ENCODE measurements around the gene EML2. TPM values are rescaled to one million over a fixed set of nuclear protein-coding genes. Genes with fewer than 3 reads are reported as not detected.
"Not testable (repeated sequence)": the region's sequence is repeated elsewhere in the genome, so short reads cannot be mapped to it uniquely, and the experiment has no call there.

EML2 gene, protein sequence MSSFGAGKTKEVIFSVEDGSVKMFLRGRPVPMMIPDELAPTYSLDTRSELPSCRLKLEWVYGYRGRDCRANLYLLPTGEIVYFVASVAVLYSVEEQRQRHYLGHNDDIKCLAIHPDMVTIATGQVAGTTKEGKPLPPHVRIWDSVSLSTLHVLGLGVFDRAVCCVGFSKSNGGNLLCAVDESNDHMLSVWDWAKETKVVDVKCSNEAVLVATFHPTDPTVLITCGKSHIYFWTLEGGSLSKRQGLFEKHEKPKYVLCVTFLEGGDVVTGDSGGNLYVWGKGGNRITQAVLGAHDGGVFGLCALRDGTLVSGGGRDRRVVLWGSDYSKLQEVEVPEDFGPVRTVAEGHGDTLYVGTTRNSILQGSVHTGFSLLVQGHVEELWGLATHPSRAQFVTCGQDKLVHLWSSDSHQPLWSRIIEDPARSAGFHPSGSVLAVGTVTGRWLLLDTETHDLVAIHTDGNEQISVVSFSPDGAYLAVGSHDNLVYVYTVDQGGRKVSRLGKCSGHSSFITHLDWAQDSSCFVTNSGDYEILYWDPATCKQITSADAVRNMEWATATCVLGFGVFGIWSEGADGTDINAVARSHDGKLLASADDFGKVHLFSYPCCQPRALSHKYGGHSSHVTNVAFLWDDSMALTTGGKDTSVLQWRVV
- total RNA-seq (2022), result 93.7 and 94.0 TPM in 2 replicates
- Bru-seq, nascent RNA, result percentile 58 among the genes with signal in this experiment
- percentile 71 among the genes with signal in this experiment for BruChase-seq, experiment 1, labeled RNA remaining after a 6-hour chase
- percentile 68 among the genes with signal in this experiment for BruChase-seq, experiment 2, labeled RNA remaining after a 2-hour chase
- long read RNA-seq, partial matches to known transcripts, result 3 of 15 reads
- long read RNA-seq, other reads (novel, unspliced or antisense), result 12 of 15 reads

DNA sequence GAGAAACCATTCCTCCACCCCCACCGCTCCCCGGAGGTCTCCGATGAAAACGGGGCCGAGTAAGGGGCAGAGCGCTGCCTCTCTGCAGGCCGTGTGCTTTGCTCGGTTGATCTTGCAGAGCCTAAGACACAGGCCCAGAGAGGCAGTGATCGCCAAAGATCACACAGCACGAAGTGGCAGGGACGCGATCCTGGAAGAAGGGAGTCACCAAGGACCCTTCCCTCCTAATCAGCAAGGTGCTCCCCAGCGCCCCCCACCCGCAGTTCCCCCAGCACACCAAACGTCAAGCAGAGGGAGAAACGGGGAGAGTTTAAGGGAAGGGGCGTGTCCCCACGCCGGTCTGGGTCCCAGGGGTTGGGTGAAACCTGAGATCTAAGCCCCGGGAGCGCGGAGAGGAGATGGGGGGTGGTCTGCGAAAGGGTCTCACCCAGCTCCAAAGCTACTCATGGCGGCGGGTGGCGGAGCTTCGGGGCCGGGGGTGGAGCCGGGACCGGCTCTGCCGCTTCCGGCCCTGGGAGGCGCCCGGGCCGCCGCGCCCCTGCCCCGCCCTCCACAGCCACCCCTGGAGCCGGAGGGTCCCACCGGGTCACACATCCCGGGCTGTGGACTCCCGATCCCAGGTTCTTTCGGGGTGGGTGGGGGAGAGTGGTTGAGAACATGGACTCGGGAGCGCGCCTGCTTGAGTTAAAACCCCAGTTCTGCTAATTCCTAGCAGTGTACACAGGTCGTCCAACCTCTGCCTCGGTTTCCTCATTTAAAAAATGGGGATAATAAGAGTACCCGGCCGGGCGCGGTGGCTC lies at the start of gene EML2:
Gene EML2 (minus strand): TSS at position 468 of the 800 bp plus-strand sequence. CDS start 21 bp downstream, at position 447.
- peaks cover 10% of the 10 kb centered on the region for H3K27me3 Mint-ChIP-seq (ENCODE audit: unreplicated experiment)
- CTCF ChIA-PET, result interaction anchor here (0.6 to 1.0 kb wide), 6 partner anchors 9 to 59 kb away, joined by 3 to 4 read pairs (median 4); no protein-coding TSS in a partner anchor
- H3K4me1 Mint-ChIP-seq (ENCODE audit: low read depth, unreplicated experiment), result peaks cover 45% of the 10 kb centered on the region
- no TSS peak for BruUV-seq (replicated peaks)
- intact Hi-C loops (cut with micrococcal nuclease; ENCODE audit: unreplicated experiment), result no loop called here
- peaks cover 7% of the 10 kb centered on the region for H3K9me3 Mint-ChIP-seq (ENCODE audit: low read depth, unreplicated experiment)
- peak within 1 kb of the TSS; percentile 70 for H3K27ac Mint-ChIP-seq (ENCODE audit: unreplicated experiment)
- peak; percentile 80 for DNase-seq
- H3K36me3 Mint-ChIP-seq (ENCODE audit: insufficient read depth, unreplicated experiment), result peaks cover 66% of the 10 kb centered on the region
- TF ChIP-seq, protein P1, sequence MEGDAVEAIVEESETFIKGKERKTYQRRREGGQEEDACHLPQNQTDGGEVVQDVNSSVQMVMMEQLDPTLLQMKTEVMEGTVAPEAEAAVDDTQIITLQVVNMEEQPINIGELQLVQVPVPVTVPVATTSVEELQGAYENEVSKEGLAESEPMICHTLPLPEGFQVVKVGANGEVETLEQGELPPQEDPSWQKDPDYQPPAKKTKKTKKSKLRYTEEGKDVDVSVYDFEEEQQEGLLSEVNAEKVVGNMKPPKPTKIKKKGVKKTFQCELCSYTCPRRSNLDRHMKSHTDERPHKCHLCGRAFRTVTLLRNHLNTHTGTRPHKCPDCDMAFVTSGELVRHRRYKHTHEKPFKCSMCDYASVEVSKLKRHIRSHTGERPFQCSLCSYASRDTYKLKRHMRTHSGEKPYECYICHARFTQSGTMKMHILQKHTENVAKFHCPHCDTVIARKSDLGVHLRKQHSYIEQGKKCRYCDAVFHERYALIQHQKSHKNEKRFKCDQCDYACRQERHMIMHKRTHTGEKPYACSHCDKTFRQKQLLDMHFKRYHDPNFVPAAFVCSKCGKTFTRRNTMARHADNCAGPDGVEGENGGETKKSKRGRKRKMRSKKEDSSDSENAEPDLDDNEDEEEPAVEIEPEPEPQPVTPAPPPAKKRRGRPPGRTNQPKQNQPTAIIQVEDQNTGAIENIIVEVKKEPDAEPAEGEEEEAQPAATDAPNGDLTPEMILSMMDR (IDR thresholded peaks at IDR 0.05; ENCODE audit: unreplicated experiment), result peak; percentile 62
- H3K4me3 Mint-ChIP-seq (ENCODE audit: low read depth, unreplicated experiment), result peak within 1 kb of the TSS; percentile 77

DNA sequence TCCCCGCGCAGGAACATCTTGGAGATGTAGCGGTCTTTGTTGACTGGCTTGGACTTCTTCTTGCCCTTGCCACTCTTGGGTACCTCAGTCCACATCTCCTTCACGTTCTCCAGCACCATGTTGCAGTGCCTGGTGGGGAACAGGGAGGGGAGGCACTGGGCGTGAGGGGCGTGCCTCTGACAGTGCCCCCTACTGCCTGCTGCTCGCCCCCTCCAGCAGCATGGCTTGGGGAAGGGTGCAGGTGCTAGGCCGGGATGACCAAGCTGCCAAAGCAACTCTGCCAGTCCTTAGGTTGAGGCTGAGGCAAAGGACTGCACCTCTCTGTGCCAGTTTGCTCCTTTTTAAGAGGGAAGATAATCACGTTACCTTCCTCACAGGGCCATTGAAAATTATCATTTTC lies 48.4 kb upstream of the EML2 start:
- H3K9me3 Mint-ChIP-seq (ENCODE audit: low read depth, unreplicated experiment), result no peaks in the 10 kb centered on the region
- intact Hi-C loops (cut with micrococcal nuclease; ENCODE audit: unreplicated experiment), result no loop called here
- CTCF ChIA-PET, result interaction anchor here (0.6 kb wide), 1 partner anchor 8 kb away, joined by 3 read pairs; no protein-coding TSS in a partner anchor
- peaks cover 78% of the 10 kb centered on the region for H3K36me3 Mint-ChIP-seq (ENCODE audit: insufficient read depth, unreplicated experiment)
- DNase-seq, result no peak
- H3K27ac Mint-ChIP-seq (ENCODE audit: unreplicated experiment), result no peak overlapping the region
- TF ChIP-seq, protein P1 (IDR thresholded peaks at IDR 0.05; ENCODE audit: unreplicated experiment), result no peak
- no peak overlapping the region for H3K4me3 Mint-ChIP-seq (ENCODE audit: low read depth, unreplicated experiment)
- H3K27me3 Mint-ChIP-seq (ENCODE audit: unreplicated experiment), result no peaks in the 10 kb centered on the region
- no peaks in the 10 kb centered on the region for H3K4me1 Mint-ChIP-seq (ENCODE audit: low read depth, unreplicated experiment)
- no TSS peak for BruUV-seq (replicated peaks)

DNA sequence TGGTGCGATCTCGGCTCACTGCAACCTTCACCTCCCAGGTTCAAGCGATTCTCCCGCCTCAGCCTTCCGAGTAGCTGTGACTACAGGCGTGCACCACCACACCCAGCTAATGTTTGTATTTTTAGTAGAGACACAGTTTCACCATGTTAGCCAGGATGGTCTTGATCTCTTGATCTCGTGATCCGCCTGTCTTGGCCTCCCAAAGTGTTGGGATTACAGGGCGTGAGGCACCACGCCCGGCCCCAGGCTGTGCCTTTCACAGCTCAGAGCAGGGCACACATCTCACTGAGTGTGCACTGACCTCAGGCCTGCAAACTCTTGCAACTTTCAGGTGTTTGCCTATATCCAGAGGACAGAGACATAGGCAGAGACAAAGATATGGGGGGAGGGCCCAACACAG lies 45.8 kb upstream of the EML2 start:
- DNase-seq; CTCF ChIA-PET; H3K27me3 Mint-ChIP-seq (ENCODE audit: unreplicated experiment); intact Hi-C loops (cut with micrococcal nuclease; ENCODE audit: unreplicated experiment); BruUV-seq (replicated peaks); H3K27ac Mint-ChIP-seq (ENCODE audit: unreplicated experiment); H3K4me3 Mint-ChIP-seq (ENCODE audit: low read depth, unreplicated experiment); H3K4me1 Mint-ChIP-seq (ENCODE audit: low read depth, unreplicated experiment); H3K9me3 Mint-ChIP-seq (ENCODE audit: low read depth, unreplicated experiment): not testable (repeated sequence)
- peaks cover 70% of the 10 kb centered on the region for H3K36me3 Mint-ChIP-seq (ENCODE audit: insufficient read depth, unreplicated experiment)

DNA sequence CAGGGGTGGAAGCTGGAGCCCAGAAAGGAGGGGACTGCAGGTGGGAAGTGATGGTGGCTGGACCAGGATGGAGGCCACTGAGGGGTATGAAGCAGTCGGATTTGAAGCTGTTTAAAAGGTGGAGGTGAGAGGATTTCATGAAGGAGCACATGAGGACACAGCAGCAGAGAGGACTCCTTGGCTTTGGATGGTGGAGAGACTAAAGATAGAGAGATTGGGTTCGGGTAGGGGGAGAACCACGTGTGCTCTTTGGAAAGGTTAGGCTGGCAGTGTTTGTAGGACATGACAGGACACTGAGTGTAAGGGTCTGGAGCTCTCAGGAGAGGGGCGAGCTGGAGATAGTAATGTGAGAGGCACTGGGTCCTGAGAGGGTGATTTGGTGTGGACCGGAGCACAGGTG lies 43.7 kb upstream of the EML2 start:
- no TSS peak for BruUV-seq (replicated peaks)
- Mint-ChIP-seq H3K9me3 (ENCODE audit: low read depth, unreplicated experiment) (no peaks in the 10 kb centered on the region), H3K4me3 (ENCODE audit: low read depth, unreplicated experiment) (no peak overlapping the region), H3K27ac (ENCODE audit: unreplicated experiment) (peak overlapping the region; percentile 65), H3K4me1 (ENCODE audit: low read depth, unreplicated experiment) (peaks cover 8% of the 10 kb centered on the region), H3K36me3 (ENCODE audit: insufficient read depth, unreplicated experiment) (peaks cover 72% of the 10 kb centered on the region), H3K27me3 (ENCODE audit: unreplicated experiment) (no peaks in the 10 kb centered on the region)
- intact Hi-C loops (cut with micrococcal nuclease; ENCODE audit: unreplicated experiment), result no loop called here
- TF ChIP-seq, protein P1 (IDR thresholded peaks at IDR 0.05; ENCODE audit: unreplicated experiment), result no peak
- DNase-seq, result no peak
- CTCF ChIA-PET, result interaction anchor here (0.5 to 2.5 kb wide), 3 partner anchors 7 to 39 kb away, joined by 3 to 17 read pairs (median 4); partner anchors contain the start of genes QPCTL and SNRPD2

Data from Calu3 (cell line).